ENCODE results near the gene BOLL.
"Not testable (repeated sequence)": the region's sequence is repeated elsewhere in the genome, so short reads cannot be mapped to it uniquely, and the experiment has no call there.

The BOLL gene

DNA sequence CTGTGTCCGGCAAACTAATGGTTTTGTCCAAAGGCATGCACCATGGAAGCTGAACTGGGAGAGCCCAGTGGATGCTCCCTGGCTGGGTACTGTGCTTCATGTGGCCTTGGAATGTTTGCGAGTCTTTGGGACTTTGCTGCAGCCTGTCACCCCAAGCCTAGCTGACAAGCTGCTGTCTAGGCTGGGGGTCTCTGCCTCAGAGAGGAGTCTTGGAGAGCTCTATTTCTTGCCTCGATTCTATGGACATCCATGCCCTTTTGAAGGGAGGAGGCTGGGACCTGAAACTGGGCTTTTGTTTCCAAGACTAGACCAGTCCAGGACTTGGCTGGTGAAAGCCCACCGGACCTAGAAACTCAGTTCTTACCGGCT lies 78.3 kb downstream of the BOLL start:
- no peak for DNase-seq (ENCODE audit: low read depth in 2 of 2)

DNA sequence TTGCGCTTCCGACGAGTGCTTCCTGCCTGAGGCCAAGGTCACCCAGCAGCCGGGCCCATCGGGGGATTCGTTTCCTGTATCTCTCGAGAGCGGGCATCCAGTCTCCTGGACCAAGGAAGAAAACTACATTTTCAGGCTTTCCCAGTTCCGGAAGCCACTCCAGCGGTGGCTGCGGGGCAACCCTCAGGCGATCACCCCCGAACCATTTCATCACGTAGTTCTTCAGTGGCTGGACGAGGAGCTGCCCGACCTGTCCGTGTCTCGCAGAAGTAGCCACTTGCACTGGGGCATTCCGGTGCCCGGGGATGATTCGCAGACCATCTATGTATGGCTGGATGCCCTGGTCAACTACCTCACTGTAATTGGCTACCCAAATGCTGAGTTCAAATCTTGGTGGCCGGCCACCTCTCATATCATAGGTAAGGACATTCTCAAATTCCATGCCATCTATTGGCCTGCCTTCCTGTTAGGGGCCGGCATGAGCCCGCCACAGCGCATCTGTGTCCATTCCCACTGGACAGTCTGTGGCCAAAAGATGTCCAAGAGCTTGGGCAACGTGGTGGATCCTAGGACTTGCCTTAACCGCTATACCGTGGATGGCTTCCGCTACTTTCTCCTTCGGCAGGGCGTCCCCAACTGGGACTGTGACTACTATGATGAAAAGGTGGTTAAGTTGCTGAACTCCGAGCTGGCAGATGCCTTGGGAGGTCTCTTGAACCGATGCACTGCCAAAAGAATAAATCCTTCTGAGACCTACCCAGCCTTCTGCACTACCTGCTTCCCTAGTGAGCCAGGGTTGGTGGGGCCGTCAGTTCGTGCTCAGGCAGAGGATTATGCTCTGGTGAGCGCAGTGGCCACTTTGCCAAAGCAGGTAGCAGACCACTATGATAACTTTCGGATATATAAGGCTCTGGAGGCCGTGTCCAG lies 78.9 kb downstream of the BOLL start:
- peak in 1 of 2 donors; percentile 22 for DNase-seq (ENCODE audit: low read depth in 2 of 2)

DNA sequence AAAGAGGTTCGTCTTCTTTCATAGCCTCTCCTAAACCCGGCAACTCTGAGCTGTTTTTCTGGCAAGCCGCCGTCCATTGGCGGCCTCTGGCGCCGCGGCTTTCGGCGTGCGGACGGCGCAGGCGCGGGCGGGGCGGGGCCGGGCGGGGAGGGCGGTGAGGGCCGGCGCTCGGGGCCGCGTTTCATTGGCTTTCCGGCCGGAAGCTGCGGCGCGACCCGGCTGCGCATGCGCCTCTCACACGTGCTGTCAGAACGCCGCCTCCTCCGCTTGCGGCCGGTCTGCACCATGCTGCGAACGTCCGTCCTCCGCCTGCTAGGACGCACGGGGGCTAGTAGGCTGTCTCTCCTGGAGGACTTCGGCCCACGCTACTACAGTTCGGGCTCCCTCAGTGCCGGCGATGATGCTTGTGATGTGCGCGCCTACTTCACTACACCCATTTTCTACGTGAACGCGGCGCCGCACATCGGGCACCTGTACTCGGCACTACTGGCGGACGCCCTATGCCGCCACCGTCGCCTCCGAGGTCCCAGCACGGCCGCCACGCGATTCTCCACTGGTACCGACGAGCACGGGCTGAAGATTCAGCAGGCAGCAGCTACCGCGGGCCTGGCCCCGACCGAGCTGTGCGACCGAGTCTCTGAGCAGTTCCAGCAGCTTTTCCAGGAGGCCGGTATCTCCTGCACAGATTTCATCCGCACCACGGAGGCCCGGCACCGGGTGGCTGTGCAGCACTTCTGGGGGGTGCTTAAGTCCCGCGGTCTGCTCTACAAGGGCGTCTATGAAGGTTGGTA lies 79.8 kb downstream of the BOLL start, which contains the start of gene MARS2:
MARS2 (plus strand) TSS at position 249 of the 791 bp plus-strand sequence; CDS start at position 286, 37 bp downstream.
- DNase-seq (ENCODE audit: low read depth in 2 of 2), result peak; percentile 84 to 87

DNA sequence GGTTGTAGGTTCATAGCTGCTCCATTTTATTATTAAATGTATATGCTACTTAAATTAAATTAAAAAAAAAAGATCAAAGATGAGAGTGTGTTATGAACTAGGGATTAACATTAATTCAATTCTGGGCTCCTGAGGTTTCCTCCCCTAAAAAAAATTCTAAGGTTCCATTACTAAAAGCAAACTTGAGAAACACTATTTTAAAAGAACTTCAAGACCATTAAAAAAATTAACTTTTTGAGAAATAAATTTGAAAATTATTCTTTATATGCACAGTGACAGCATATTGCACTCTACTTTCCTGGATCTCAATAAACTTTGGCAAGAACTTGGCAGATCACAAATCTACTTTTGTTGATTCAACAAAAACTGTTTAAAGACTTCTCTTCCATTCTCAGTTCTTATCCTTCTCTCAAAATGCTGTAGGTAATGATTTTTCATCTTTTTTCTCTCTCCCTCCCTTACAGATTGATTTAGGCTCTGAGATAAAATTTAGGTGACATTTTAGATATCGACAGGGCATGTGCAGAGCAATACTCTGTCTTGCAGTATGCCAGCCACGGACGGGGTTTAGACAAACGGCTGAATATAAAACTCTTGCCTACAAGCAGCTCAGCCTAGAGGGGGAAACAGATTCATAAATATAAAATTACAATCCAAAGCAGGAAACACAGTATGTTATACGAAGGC lies 80.5 kb downstream of the BOLL start:
- no peak for DNase-seq (ENCODE audit: low read depth in 2 of 2)

GRCh38 chr2:197700960-197701359 lies 84.2 kb downstream of the BOLL start:
- no peak for DNase-seq (ENCODE audit: low read depth in 2 of 2)

DNA sequence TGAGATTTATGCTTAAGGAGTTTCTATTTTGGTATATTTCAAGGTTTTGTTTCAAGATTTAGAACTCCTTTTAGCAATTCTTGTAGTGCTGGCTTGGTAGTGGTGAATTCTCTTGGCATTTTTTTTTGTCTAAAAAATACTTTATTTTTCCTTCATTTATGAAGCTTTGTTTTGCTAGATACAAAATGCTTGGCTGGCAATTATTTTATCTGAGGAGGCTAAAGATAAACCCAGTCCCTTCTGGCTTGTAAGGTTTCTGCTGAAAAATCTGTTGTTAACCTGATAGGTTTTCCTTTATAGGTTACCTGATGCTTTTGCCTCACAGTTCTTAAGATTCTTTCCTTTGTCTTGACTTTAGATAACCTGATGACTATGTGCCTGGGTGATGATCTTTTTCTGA lies 85.4 kb downstream of the BOLL start:
- not testable (repeated sequence) for DNase-seq (ENCODE audit: low read depth in 2 of 2)

DNA sequence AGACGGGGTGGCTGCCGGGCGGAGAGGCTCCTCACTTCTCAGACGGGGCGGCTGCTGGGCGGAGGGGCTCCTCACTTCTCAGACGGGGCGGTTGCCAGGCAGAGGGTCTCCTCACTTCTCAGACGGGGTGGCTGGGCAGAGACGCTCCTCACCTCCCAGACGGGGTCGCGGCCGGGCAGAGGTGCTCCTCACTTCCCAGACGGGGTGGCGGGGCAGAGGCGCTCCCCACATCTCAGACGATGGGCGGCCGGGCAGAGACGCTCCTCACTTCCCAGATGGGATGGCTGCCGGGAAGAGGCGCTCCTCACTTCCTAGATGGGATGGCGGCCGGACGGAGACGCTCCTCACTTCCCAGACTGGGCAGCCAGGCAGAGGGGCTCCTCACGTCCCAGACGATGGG lies 88.5 kb downstream of the BOLL start:
- not testable (repeated sequence) for DNase-seq (ENCODE audit: low read depth in 2 of 2)

GRCh38 chr2:197695971-197696370 lies 89.1 kb downstream of the BOLL start:
- DNase-seq (ENCODE audit: low read depth in 2 of 2), result not testable (repeated sequence)

GRCh38 chr2:197695206-197695605 lies 89.9 kb downstream of the BOLL start:
- DNase-seq (ENCODE audit: low read depth in 2 of 2), result not testable (repeated sequence)

- no peak for DNase-seq (ENCODE audit: low read depth in 2 of 2)
Observed at GRCh38 chr2:197677483-197677882, 107.6 kb downstream of the BOLL start.

- DNase-seq (ENCODE audit: low read depth in 2 of 2), result no peak
Observed at GRCh38 chr2:197677056-197677455, 108.1 kb downstream of the BOLL start.
